K562 (cell line): Measurements from ENCODE around the gene NOP58. TPM values are rescaled to one million over a fixed set of nuclear protein-coding genes. Genes with fewer than 3 reads are reported as not detected.

Source experiments
- CEBPB ChIP-seq: fragments of 450-650 bp; IDR thresholded peaks from 2 replicates; pipeline ENCODE4 v1.6.1; 2016; ENCODE audit warnings: missing genetic modification characterization, missing compliant biosample characterization
- CHD1 ChIP-seq: fragments of 200-600 bp; sonication (generic); IDR thresholded peaks from one replicate; pipeline ENCODE4 v1.6.1; 2012; ENCODE audit warnings: mild to moderate bottlenecking, moderate library complexity, low read length, inconsistent platforms
- ESRRA ChIP-seq: fragments of 450-650 bp; IDR thresholded peaks from 2 replicates; pipeline ENCODE4 v1.6.1; 2014; ENCODE audit warnings: low read depth, mild to moderate bottlenecking, moderate library complexity, borderline replicate concordance
- FOXK2 ChIP-seq, 2 experiments: fragments of 450-650 bp; IDR thresholded peaks in 1 of 2; conservative IDR thresholded peaks in 1 of 2; 2 replicates each; pipeline ENCODE4 v1.6.1; 2016; ENCODE audit warnings: low read depth in 2 of 2, mild to moderate bottlenecking in 1 of 2
- HDAC1 ChIP-seq, 2 experiments: fragments of 450-650 bp; IDR thresholded peaks; 2 replicates each; pipeline ENCODE4 v1.6.1; 2016 to 2017; ENCODE audit warnings: inconsistent platforms in 1 of 2, mild to moderate bottlenecking in 1 of 2, moderate library complexity in 1 of 2
- HDAC3 ChIP-seq: fragments of 450-650 bp; IDR thresholded peaks from 2 replicates; pipeline ENCODE4 v1.6.1; 2018; ENCODE audit warnings: borderline replicate concordance, mild to moderate bottlenecking, moderate library complexity; ENCODE audit not compliant: partially characterized antibody
- NR2C1 ChIP-seq, 2 experiments: fragments of 450-650 bp; IDR thresholded peaks; 2 replicates each; pipeline ENCODE4 v1.6.1; 2017; ENCODE audit warnings: mild to moderate bottlenecking in 2 of 2, antibody characterized with exemption in 1 of 2, inconsistent platforms in 1 of 2, missing compliant biosample characterization in 1 of 2, missing genetic modification characterization in 1 of 2
- NR2C2 ChIP-seq, 2 experiments: fragments of 200-800 bp in 1 of 2; sonication (Bioruptor generic) in 1 of 2; sonication (generic) in 1 of 2; formaldehyde crosslinking in 1 of 2; IDR thresholded peaks; 2 replicates each; pipeline versions ENCODE4 v1.6.1 to v1.8.0; 2016 to 2022; ENCODE audit warnings: mild to moderate bottlenecking in 1 of 2, missing compliant biosample characterization in 1 of 2, missing genetic modification characterization in 1 of 2, missing genetic modification reagents in 1 of 2
- SIN3B ChIP-seq: fragments of 450-650 bp; IDR thresholded peaks from 2 replicates; pipeline ENCODE4 v1.6.1; 2017; ENCODE audit warnings: low read depth, mild to moderate bottlenecking, moderate library complexity
- SREBF1 ChIP-seq: fragments of 150-350 bp; IDR thresholded peaks from 2 replicates; pipeline ENCODE4 v1.6.1; 2014; ENCODE audit warnings: antibody characterized with exemption, low read depth, low read length, borderline replicate concordance
- SRF ChIP-seq, 2 experiments: fragments of 250-450, 450-650 bp in 1 of 2; sonication (Bioruptor Pico) in 1 of 2; sonication (generic) in 1 of 2; formaldehyde crosslinking; IDR thresholded peaks; 2 replicates each; pipeline versions ENCODE4 v1.5.0 to v1.5.1; 2020 to 2022; ENCODE audit warnings: mild to moderate bottlenecking in 1 of 2, missing genetic modification reagents in 1 of 2
- ZBTB7A ChIP-seq: IDR thresholded peaks from 2 replicates; pipeline ENCODE4 v1.6.1; 2011; ENCODE audit warnings: low read depth, mild to moderate bottlenecking, low read length, moderate library complexity, borderline replicate concordance; ENCODE audit not compliant: control insufficient read depth
- ZFX ChIP-seq: sonication (generic); formaldehyde crosslinking; IDR thresholded peaks from 2 replicates; pipeline ENCODE4 v1.8.0; 2022; ENCODE audit warnings: mild to moderate bottlenecking, missing genetic modification reagents, moderate library complexity
- ZNF707 ChIP-seq: fragments of 250-450 bp; sonication (Bioruptor Pico); conservative IDR thresholded peaks from 2 replicates; pipeline ENCODE4 v1.8.0; 2022; ENCODE audit warnings: inconsistent platforms, mild to moderate bottlenecking, moderate library complexity
- polyA plus RNA-seq, 8 experiments: library from polyadenylated mRNA; depleted of rRNA in 4 of 8; stranded (reverse) in 5 of 8; unstranded in 3 of 8; fragments of >200 nt; fragmentation: Nextera tagmentation in 2 of 8; fragmentation: Illumina TruSeq in 1 of 8; extraction: Ambion mirVana in 2 of 8; extraction: Trizol in 1 of 8; gene quantifications; 2 replicates each; pipeline versions ENCODE4 v1.2.1 to v1.2.3, GENCODE V29; 2011 to 2014; ENCODE audit warnings: inconsistent platforms in 1 of 8, missing spikeins in 1 of 8
- total RNA-seq, 7 experiments: library from RNA; depleted of rRNA in 6 of 7; stranded (reverse); fragments of >200 nt in 6 of 7; fragmentation: Illumina TruSeq in 2 of 7; extraction: Trizol in 2 of 7; gene quantifications; 2 replicates each; pipeline versions ENCODE4 v1.2.1 to v1.2.3, GENCODE V29; 2011 to 2021; ENCODE audit warnings: low replicate concordance in 1 of 7
- TF ChIP-seq, protein P1 (sequence below): fragments of 250-450 bp; sonication (Bioruptor Pico); IDR thresholded peaks from 2 replicates; pipeline ENCODE4 v1.4.0; 2020; ENCODE audit warnings: mild to moderate bottlenecking, moderate library complexity
- TF ChIP-seq, protein P2 (sequence below): sonication (generic); formaldehyde crosslinking; IDR thresholded peaks from 2 replicates; pipeline ENCODE4 v1.8.0; 2022; ENCODE audit warnings: mild to moderate bottlenecking, missing genetic modification reagents, borderline replicate concordance
- TF ChIP-seq, protein P3 (sequence below): fragments of 250-450 bp; sonication (Bioruptor Pico); IDR thresholded peaks from 2 replicates; pipeline ENCODE4 v1.5.1; 2021; ENCODE audit warnings: mild to moderate bottlenecking
- TF ChIP-seq, protein P4 (sequence below): fragments of 450-650 bp; IDR thresholded peaks from 2 replicates; pipeline ENCODE4 v1.6.1; 2017; ENCODE audit warnings: mild to moderate bottlenecking, moderate library complexity

Gene NOP58
- total and polyA plus RNA-seq, 9 of the 15 experiments (the other 6 are each of a cell fraction or from before 2014, with no cell fraction given), result 132 to 332 (median 208) TPM

DNA sequence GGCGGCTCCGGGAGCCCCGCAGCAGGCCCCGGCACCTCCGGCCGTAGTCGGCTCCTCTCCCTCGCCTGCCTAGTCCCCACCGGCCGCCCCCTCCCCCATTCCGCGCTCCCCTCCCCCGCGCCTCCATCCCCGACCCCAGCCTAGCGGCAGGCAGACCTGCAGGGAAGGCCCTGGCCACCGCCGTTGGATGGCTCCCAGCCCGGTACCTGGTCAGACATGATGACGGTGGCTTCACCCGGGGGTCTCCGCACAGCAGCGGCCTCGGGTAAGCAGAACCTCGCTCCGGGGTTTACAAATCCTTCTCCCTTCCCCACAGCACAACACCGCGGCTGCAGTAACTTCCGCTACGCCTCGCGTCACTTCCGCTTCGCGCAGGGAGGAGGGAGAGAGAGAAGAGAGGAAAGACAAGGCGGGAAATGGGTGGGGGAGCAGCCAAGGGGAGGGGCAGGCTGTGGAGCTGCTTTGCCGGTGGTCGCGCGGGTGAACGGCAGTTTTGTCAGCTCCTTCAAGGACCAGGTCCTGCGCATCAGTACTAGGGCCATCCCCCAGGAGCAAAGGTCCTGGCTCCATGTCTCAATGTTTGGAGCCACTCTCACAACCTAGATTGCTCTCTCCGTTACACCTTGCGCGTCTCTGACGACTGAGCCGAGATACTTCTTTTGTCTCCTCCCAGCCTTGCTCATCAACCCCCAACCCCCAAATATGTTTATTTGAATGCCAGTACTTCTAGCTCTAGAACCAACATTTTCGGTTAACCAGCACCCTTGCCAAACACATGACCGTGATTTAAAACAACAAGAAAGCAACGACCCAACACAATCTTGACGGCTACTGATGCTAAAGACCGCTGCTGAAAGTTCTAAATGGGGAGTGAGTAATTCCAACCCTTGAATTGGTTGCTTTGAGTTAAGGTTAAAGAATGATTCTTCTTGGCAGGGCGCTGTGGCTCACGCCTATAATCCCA is 27.0 kb upstream of the NOP58 start, which contains the start of gene SUMO1 (continued):
- TF ChIP-seq, protein P1, sequence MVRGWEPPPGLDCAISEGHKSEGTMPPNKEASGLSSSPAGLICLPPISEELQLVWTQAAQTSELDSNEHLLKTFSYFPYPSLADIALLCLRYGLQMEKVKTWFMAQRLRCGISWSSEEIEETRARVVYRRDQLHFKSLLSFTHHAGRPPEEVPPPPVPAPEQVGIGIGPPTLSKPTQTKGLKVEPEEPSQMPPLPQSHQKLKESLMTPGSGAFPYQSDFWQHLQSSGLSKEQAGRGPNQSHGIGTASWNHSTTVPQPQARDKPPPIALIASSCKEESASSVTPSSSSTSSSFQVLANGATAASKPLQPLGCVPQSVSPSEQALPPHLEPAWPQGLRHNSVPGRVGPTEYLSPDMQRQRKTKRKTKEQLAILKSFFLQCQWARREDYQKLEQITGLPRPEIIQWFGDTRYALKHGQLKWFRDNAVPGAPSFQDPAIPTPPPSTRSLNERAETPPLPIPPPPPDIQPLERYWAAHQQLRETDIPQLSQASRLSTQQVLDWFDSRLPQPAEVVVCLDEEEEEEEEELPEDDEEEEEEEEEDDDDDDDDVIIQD (CRISPR knock-in tag), result no peak
- TF ChIP-seq FOXK2 (conservative IDR thresholded peaks at IDR 0.05 in 1 of 2, IDR thresholded peaks at IDR 0.05 in 1 of 2; ENCODE audit: low read depth in 2 of 2) (peak; percentile 59 to 81; a peak in 3 of 4 replicates), SIN3B (peak; percentile 38; the same call in 1 of the 2 replicates), CEBPB (no peak), CHD1 (no peak), ESRRA (no peak), NR2C2 (CRISPR knock-in tag; IDR thresholded peaks at IDR 0.05) (no peak), NR2C2 (tag; IDR thresholded peaks at IDR 0.05) (no peak), NR2C1 (IDR thresholded peaks at IDR 0.05) (no peak), NR2C1 (tag; IDR thresholded peaks at IDR 0.05) (no peak), ZNF707 (CRISPR knock-in tag) (no peak), HDAC3 (no peak), SRF (CRISPR knock-in tag; IDR thresholded peaks at IDR 0.05) (peak in 1 of 2 experiments; percentile 32; a peak in 1 of 4 replicates), HDAC1 (IDR thresholded peaks at IDR 0.05) (peak in 1 of 2 experiments; percentile 24; a peak in 1 of 4 replicates), ZBTB7A (peak; percentile 51), ZFX (CRISPR knock-in tag) (peak; percentile 50; the same call in 1 of the 2 replicates), SREBF1 (no peak)
- TF ChIP-seq, protein P2, sequence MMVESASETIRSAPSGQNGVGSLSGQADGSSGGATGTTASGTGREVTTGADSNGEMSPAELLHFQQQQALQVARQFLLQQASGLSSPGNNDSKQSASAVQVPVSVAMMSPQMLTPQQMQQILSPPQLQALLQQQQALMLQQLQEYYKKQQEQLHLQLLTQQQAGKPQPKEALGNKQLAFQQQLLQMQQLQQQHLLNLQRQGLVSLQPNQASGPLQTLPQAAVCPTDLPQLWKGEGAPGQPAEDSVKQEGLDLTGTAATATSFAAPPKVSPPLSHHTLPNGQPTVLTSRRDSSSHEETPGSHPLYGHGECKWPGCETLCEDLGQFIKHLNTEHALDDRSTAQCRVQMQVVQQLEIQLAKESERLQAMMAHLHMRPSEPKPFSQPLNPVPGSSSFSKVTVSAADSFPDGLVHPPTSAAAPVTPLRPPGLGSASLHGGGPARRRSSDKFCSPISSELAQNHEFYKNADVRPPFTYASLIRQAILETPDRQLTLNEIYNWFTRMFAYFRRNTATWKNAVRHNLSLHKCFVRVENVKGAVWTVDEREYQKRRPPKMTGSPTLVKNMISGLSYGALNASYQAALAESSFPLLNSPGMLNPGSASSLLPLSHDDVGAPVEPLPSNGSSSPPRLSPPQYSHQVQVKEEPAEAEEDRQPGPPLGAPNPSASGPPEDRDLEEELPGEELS (CRISPR knock-in tag), result no peak
- TF ChIP-seq, protein P3, sequence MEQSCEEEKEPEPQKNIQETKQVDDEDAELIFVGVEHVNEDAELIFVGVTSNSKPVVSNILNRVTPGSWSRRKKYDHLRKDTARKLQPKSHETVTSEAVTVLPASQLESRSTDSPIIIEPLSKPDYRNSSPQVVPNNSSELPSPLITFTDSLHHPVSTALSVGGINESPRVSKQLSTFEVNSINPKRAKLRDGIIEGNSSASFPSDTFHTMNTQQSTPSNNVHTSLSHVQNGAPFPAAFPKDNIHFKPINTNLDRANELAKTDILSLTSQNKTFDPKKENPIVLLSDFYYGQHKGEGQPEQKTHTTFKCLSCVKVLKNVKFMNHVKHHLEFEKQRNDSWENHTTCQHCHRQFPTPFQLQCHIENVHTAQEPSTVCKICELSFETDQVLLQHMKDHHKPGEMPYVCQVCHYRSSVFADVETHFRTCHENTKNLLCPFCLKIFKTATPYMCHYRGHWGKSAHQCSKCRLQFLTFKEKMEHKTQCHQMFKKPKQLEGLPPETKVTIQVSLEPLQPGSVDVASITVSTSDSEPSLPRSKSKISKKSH (CRISPR knock-in tag), result no peak
- TF ChIP-seq, protein P4, sequence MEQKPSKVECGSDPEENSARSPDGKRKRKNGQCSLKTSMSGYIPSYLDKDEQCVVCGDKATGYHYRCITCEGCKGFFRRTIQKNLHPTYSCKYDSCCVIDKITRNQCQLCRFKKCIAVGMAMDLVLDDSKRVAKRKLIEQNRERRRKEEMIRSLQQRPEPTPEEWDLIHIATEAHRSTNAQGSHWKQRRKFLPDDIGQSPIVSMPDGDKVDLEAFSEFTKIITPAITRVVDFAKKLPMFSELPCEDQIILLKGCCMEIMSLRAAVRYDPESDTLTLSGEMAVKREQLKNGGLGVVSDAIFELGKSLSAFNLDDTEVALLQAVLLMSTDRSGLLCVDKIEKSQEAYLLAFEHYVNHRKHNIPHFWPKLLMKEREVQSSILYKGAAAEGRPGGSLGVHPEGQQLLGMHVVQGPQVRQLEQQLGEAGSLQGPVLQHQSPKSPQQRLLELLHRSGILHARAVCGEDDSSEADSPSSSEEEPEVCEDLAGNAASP, result no peak
